Panc1 (cell line): ENCODE measurements around the gene CEP164.

Experiments
- POLR2AphosphoS5 ChIP-seq: IDR thresholded peaks from 2 replicates; pipeline ENCODE4 v1.6.1; 2012; ENCODE audit warnings: mild to moderate bottlenecking, low read depth, low read length, moderate library complexity
- TF ChIP-seq, protein P1 (sequence below): fragments of 450-650 bp; IDR thresholded peaks from 2 replicates; pipeline ENCODE4 v1.5.1; 2017; ENCODE audit warnings: mild to moderate bottlenecking
- TF ChIP-seq, protein P2 (sequence below), 2 experiments: IDR thresholded peaks; 2 replicates each; pipeline ENCODE4 v1.6.1; 2011 to 2012; ENCODE audit warnings: low read depth in 2 of 2, control low read depth in 1 of 2, low read length in 1 of 2, mild to moderate bottlenecking in 1 of 2, moderate library complexity in 1 of 2; ENCODE audit not compliant: insufficient read depth in 1 of 2

GRCh38 chr11:117361432-117361831, 33.8 kb downstream of the CEP164 start:
- TF ChIP-seq POLR2AphosphoS5 = no peak
- TF ChIP-seq, protein P1, sequence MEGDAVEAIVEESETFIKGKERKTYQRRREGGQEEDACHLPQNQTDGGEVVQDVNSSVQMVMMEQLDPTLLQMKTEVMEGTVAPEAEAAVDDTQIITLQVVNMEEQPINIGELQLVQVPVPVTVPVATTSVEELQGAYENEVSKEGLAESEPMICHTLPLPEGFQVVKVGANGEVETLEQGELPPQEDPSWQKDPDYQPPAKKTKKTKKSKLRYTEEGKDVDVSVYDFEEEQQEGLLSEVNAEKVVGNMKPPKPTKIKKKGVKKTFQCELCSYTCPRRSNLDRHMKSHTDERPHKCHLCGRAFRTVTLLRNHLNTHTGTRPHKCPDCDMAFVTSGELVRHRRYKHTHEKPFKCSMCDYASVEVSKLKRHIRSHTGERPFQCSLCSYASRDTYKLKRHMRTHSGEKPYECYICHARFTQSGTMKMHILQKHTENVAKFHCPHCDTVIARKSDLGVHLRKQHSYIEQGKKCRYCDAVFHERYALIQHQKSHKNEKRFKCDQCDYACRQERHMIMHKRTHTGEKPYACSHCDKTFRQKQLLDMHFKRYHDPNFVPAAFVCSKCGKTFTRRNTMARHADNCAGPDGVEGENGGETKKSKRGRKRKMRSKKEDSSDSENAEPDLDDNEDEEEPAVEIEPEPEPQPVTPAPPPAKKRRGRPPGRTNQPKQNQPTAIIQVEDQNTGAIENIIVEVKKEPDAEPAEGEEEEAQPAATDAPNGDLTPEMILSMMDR = no peak
- TF ChIP-seq, protein P2, sequence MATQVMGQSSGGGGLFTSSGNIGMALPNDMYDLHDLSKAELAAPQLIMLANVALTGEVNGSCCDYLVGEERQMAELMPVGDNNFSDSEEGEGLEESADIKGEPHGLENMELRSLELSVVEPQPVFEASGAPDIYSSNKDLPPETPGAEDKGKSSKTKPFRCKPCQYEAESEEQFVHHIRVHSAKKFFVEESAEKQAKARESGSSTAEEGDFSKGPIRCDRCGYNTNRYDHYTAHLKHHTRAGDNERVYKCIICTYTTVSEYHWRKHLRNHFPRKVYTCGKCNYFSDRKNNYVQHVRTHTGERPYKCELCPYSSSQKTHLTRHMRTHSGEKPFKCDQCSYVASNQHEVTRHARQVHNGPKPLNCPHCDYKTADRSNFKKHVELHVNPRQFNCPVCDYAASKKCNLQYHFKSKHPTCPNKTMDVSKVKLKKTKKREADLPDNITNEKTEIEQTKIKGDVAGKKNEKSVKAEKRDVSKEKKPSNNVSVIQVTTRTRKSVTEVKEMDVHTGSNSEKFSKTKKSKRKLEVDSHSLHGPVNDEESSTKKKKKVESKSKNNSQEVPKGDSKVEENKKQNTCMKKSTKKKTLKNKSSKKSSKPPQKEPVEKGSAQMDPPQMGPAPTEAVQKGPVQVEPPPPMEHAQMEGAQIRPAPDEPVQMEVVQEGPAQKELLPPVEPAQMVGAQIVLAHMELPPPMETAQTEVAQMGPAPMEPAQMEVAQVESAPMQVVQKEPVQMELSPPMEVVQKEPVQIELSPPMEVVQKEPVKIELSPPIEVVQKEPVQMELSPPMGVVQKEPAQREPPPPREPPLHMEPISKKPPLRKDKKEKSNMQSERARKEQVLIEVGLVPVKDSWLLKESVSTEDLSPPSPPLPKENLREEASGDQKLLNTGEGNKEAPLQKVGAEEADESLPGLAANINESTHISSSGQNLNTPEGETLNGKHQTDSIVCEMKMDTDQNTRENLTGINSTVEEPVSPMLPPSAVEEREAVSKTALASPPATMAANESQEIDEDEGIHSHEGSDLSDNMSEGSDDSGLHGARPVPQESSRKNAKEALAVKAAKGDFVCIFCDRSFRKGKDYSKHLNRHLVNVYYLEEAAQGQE (IDR thresholded peaks at IDR 0.05; ENCODE audit: insufficient read depth in 1 of 2, low read depth in 2 of 2, low read length in 1 of 2) = no peak
